ENCODE measurements around the gene CAMK2A.

GRCh38 chr5:150211156-150212030, 78.2 kb downstream of the CAMK2A start:
- TF ChIP-seq, protein P1, sequence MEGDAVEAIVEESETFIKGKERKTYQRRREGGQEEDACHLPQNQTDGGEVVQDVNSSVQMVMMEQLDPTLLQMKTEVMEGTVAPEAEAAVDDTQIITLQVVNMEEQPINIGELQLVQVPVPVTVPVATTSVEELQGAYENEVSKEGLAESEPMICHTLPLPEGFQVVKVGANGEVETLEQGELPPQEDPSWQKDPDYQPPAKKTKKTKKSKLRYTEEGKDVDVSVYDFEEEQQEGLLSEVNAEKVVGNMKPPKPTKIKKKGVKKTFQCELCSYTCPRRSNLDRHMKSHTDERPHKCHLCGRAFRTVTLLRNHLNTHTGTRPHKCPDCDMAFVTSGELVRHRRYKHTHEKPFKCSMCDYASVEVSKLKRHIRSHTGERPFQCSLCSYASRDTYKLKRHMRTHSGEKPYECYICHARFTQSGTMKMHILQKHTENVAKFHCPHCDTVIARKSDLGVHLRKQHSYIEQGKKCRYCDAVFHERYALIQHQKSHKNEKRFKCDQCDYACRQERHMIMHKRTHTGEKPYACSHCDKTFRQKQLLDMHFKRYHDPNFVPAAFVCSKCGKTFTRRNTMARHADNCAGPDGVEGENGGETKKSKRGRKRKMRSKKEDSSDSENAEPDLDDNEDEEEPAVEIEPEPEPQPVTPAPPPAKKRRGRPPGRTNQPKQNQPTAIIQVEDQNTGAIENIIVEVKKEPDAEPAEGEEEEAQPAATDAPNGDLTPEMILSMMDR (IDR thresholded peaks at IDR 0.05; ENCODE audit: low read depth, low read length, poor library complexity, severe bottlenecking) = no peak
- no peak for TF ChIP-seq EZH2phosphoT487 (IDR thresholded peaks at IDR 0.05; ENCODE audit: borderline replicate concordance, low read length)
